Measurements from ENCODE around the gene ARX.

The ARX gene

GRCh38 chrX:25039036-25039435 lies 23.3 kb upstream of the ARX start:
- no peak for TF ChIP-seq CTCF (IDR thresholded peaks at IDR 0.05; ENCODE audit: extremely low read depth, missing control alignments)
- no peak for DNase-seq (ENCODE audit: low spot score)

- TF ChIP-seq CTCF (IDR thresholded peaks at IDR 0.05; ENCODE audit: extremely low read depth, missing control alignments), result no peak
- DNase-seq (ENCODE audit: low spot score), result no peak
These were observed 19.1 kb upstream of the ARX start for GRCh38 chrX:25034889-25035288.

GRCh38 chrX:25029288-25029825 lies 13.6 kb upstream of the ARX start:
- no peak for TF ChIP-seq CTCF (IDR thresholded peaks at IDR 0.05; ENCODE audit: extremely low read depth, missing control alignments)

GRCh38 chrX:25028726-25029125 lies 13.0 kb upstream of the ARX start:
- no peak for DNase-seq (ENCODE audit: low spot score)
- TF ChIP-seq CTCF (IDR thresholded peaks at IDR 0.05; ENCODE audit: extremely low read depth, missing control alignments), result no peak

More at GRCh38 chrX:25029288-25029825, 13.6 kb upstream of the ARX start:
- DNase-seq (ENCODE audit: low spot score), result no peak

- no peak for DNase-seq (ENCODE audit: low spot score)
- no peak for TF ChIP-seq CTCF (IDR thresholded peaks at IDR 0.05; ENCODE audit: extremely low read depth, missing control alignments)
These were observed 10.8 kb upstream of the ARX start for GRCh38 chrX:25026576-25026975.

GRCh38 chrX:25025615-25026014 lies 9.8 kb upstream of the ARX start:
- no peak for TF ChIP-seq CTCF (IDR thresholded peaks at IDR 0.05; ENCODE audit: extremely low read depth, missing control alignments)
- no peak for DNase-seq (ENCODE audit: low spot score)

GRCh38 chrX:25023908-25024307 lies 8.1 kb upstream of the ARX start:
- TF ChIP-seq CTCF (IDR thresholded peaks at IDR 0.05; ENCODE audit: extremely low read depth, missing control alignments), result no peak
- DNase-seq (ENCODE audit: low spot score), result no peak

Measured in GM20000 (cell line).